ENCODE data around the gene CHTOP. TPM values are rescaled to one million over a fixed set of nuclear protein-coding genes. Genes with fewer than 3 reads are reported as not detected.

The CHTOP gene
- total and polyA plus RNA-seq, 4 experiments from 2014 or later: 42.2 to 149 (median 110) TPM

GRCh38 chr1:153640861-153641260, 7.0 kb downstream of the CHTOP start:
- H3K4me3 ChIP-seq (ENCODE audit: low read length in 2 of 2): no peak overlapping the region
- Mint-ChIP-seq H3K9me3 (no peaks in the 10 kb centered on the region), H3K4me1 (peaks cover 40 to 67% (median 50%) of the 10 kb centered on the region in 4 donors), H3K27me3 (no peaks in the 10 kb centered on the region), H3K4me3 (no peak overlapping the region), H3K27ac (peak overlapping the region in 2 of 7 donors; percentile 7 to 74), H3K36me3 (peaks cover 55 to 87% of the 10 kb centered on the region in 2 donors)
- no peaks in the 10 kb centered on the region for H3K27me3 ChIP-seq (ENCODE audit: insufficient read depth, low read length)
- ChIA-PET POLR2A (ENCODE audit: partially characterized antibody) (interaction anchor here (0.6 to 1.4 kb wide), 2 partner anchors 12 to 20 kb away, joined by 3 read pairs; no protein-coding TSS in a partner anchor), CTCF (ENCODE audit: partially characterized antibody) (no interaction called here)
- peaks cover 64% of the 10 kb centered on the region for H3K4me1 ChIP-seq (ENCODE audit: insufficient read depth, low read length)
- intact Hi-C loops (cut with micrococcal nuclease): no loop called here
- no peaks in the 10 kb centered on the region for H3K9me3 ChIP-seq (ENCODE audit: control insufficient read depth in 1 of 2, low read length in 2 of 2)
- H3K36me3 ChIP-seq (ENCODE audit: insufficient read depth, low read length): peaks cover 95% of the 10 kb centered on the region
- no peak overlapping the region for H3K27ac ChIP-seq (ENCODE audit: low read depth, low read length)
- no peak for DNase-seq

- peak overlapping the region; percentile 18 for H3K27ac ChIP-seq (ENCODE audit: low read depth, low read length)
- no peaks in the 10 kb centered on the region for H3K27me3 ChIP-seq (ENCODE audit: insufficient read depth, low read length)
- Mint-ChIP-seq H3K4me3 (no peak overlapping the region), H3K36me3 (peaks cover 50 to 89% of the 10 kb centered on the region in 2 donors), H3K4me1 (peaks cover 38 to 65% (median 49%) of the 10 kb centered on the region in 4 donors), H3K9me3 (no peaks in the 10 kb centered on the region), H3K27me3 (no peaks in the 10 kb centered on the region), H3K27ac (peak overlapping the region in 4 of 7 donors; percentile 30 to 58 (median 34))
- H3K4me3 ChIP-seq (ENCODE audit: low read length in 2 of 2): no peak overlapping the region
- intact Hi-C loops (cut with micrococcal nuclease): no loop called here
- no peaks in the 10 kb centered on the region for H3K9me3 ChIP-seq (ENCODE audit: control insufficient read depth in 1 of 2, low read length in 2 of 2)
- ChIA-PET CTCF (ENCODE audit: partially characterized antibody) (no interaction called here), POLR2A (ENCODE audit: partially characterized antibody) (interaction anchor here (0.5 to 8.9 kb wide), 2 partner anchors 7 to 919 kb away, joined by 3 to 80 read pairs; partner anchors contain the start of gene CHTOP)
- H3K4me1 ChIP-seq (ENCODE audit: insufficient read depth, low read length): peaks cover 51% of the 10 kb centered on the region
- DNase-seq: no peak
- H3K36me3 ChIP-seq (ENCODE audit: insufficient read depth, low read length): peaks cover 85% of the 10 kb centered on the region
Measured at GRCh38 chr1:153642161-153642560, 8.3 kb downstream of the CHTOP start.

GRCh38 chr1:153643100-153643499, 9.2 kb downstream of the CHTOP start:
- Histone ChIP-seq H3K4me3 (ENCODE audit: low read length in 2 of 2) (no peak overlapping the region), H3K27me3 (ENCODE audit: insufficient read depth, low read length) (no peaks in the 10 kb centered on the region), H3K36me3 (ENCODE audit: insufficient read depth, low read length) (peaks cover 76% of the 10 kb centered on the region), H3K4me1 (ENCODE audit: insufficient read depth, low read length) (peaks cover 45% of the 10 kb centered on the region), H3K9me3 (ENCODE audit: control insufficient read depth in 1 of 2, low read length in 2 of 2) (no peaks in the 10 kb centered on the region), H3K27ac (ENCODE audit: low read depth, low read length) (no peak overlapping the region)
- intact Hi-C loops (cut with micrococcal nuclease): no loop called here
- DNase-seq: no peak
- POLR2A ChIA-PET (ENCODE audit: partially characterized antibody): interaction anchor here (1.2 to 8.9 kb wide), 4 partner anchors 8 to 28 kb away, joined by 3 to 80 read pairs (median 4); partner anchors contain the start of genes CHTOP, ILF2 and SNAPIN
- peak overlapping the region in 5 of 7 donors; percentile 10 to 69 (median 65) for H3K27ac Mint-ChIP-seq
- no peaks in the 10 kb centered on the region for H3K27me3 Mint-ChIP-seq
- no peak overlapping the region for H3K4me3 Mint-ChIP-seq
- CTCF ChIA-PET (ENCODE audit: partially characterized antibody): interaction anchor here (1.1 kb wide), 1 partner anchor 9 kb away, joined by 5 read pairs; no protein-coding TSS in a partner anchor
- peaks cover 37 to 65% (median 47%) of the 10 kb centered on the region in 4 donors for H3K4me1 Mint-ChIP-seq
- H3K36me3 Mint-ChIP-seq: peaks cover 44 to 86% of the 10 kb centered on the region in 2 donors
- H3K9me3 Mint-ChIP-seq: no peaks in the 10 kb centered on the region

GRCh38 chr1:153643816-153644215, 9.9 kb downstream of the CHTOP start:
- Histone ChIP-seq H3K36me3 (ENCODE audit: insufficient read depth, low read length) (peaks cover 70% of the 10 kb centered on the region), H3K27me3 (ENCODE audit: insufficient read depth, low read length) (no peaks in the 10 kb centered on the region), H3K27ac (ENCODE audit: low read depth, low read length) (no peak overlapping the region), H3K4me3 (ENCODE audit: low read length in 2 of 2) (no peak overlapping the region), H3K9me3 (ENCODE audit: control insufficient read depth in 1 of 2, low read length in 2 of 2) (no peaks in the 10 kb centered on the region), H3K4me1 (ENCODE audit: insufficient read depth, low read length) (peaks cover 45% of the 10 kb centered on the region)
- ChIA-PET POLR2A (ENCODE audit: partially characterized antibody) (interaction anchor here (0.9 to 8.9 kb wide), 5 partner anchors 8 to 347 kb away, joined by 3 to 80 read pairs (median 3); partner anchors contain the start of genes CHTOP, ILF2, RPS27 and SNAPIN), CTCF (ENCODE audit: partially characterized antibody) (no interaction called here)
- Mint-ChIP-seq H3K4me1 (peaks cover 37 to 70% (median 48%) of the 10 kb centered on the region in 4 donors), H3K9me3 (no peaks in the 10 kb centered on the region), H3K27ac (peak overlapping the region in 6 of 7 donors; percentile 47 to 89 (median 73)), H3K27me3 (no peaks in the 10 kb centered on the region), H3K36me3 (peaks cover 44 to 80% of the 10 kb centered on the region in 2 donors), H3K4me3 (peak overlapping the region in 1 of 8 donors; percentile 13)
- DNase-seq: no peak
- intact Hi-C loops (cut with micrococcal nuclease): no loop called here

- Mint-ChIP-seq H3K27ac (peak overlapping the region; percentile 52 to 83 (median 66)), H3K36me3 (peaks cover 35 to 57% of the 10 kb centered on the region in 2 donors), H3K27me3 (no peaks in the 10 kb centered on the region), H3K4me1 (peaks cover 41 to 69% (median 52%) of the 10 kb centered on the region in 4 donors), H3K4me3 (peak overlapping the region in 1 of 8 donors; percentile 63), H3K9me3 (no peaks in the 10 kb centered on the region)
- DNase-seq: no peak
- no peak overlapping the region for H3K27ac ChIP-seq (ENCODE audit: low read depth, low read length)
- no peaks in the 10 kb centered on the region for H3K9me3 ChIP-seq (ENCODE audit: control insufficient read depth in 1 of 2, low read length in 2 of 2)
- intact Hi-C loops (cut with micrococcal nuclease): no loop called here
- H3K4me3 ChIP-seq (ENCODE audit: low read length in 2 of 2): no peak overlapping the region
- peaks cover 42% of the 10 kb centered on the region for H3K36me3 ChIP-seq (ENCODE audit: insufficient read depth, low read length)
- POLR2A ChIA-PET (ENCODE audit: partially characterized antibody): interaction anchor here (3.0 to 8.9 kb wide), 3 partner anchors 9 to 12 kb away, joined by 13 to 80 read pairs (median 21); partner anchors contain the start of genes CHTOP and SNAPIN
- CTCF ChIA-PET (ENCODE audit: partially characterized antibody): interaction anchor here (1.3 to 1.7 kb wide), 2 partner anchors 12 to 136 kb away, joined by 4 to 6 read pairs; no protein-coding TSS in a partner anchor
- H3K27me3 ChIP-seq (ENCODE audit: insufficient read depth, low read length): no peaks in the 10 kb centered on the region
- H3K4me1 ChIP-seq (ENCODE audit: insufficient read depth, low read length): peaks cover 41% of the 10 kb centered on the region
Measured at GRCh38 chr1:153646672-153647345, 12.9 kb downstream of the CHTOP start.

- Mint-ChIP-seq H3K4me1 (peaks cover 38 to 65% (median 52%) of the 10 kb centered on the region in 4 donors), H3K36me3 (peaks cover 31 to 52% of the 10 kb centered on the region in 2 donors), H3K27me3 (no peaks in the 10 kb centered on the region), H3K4me3 (peak overlapping the region in 1 of 8 donors; percentile 33), H3K27ac (peak overlapping the region in 6 of 7 donors; percentile 4 to 70 (median 50)), H3K9me3 (no peaks in the 10 kb centered on the region)
- Histone ChIP-seq H3K4me1 (ENCODE audit: insufficient read depth, low read length) (peaks cover 41% of the 10 kb centered on the region), H3K27me3 (ENCODE audit: insufficient read depth, low read length) (no peaks in the 10 kb centered on the region), H3K4me3 (ENCODE audit: low read length in 2 of 2) (no peak overlapping the region), H3K27ac (ENCODE audit: low read depth, low read length) (no peak overlapping the region), H3K9me3 (ENCODE audit: control insufficient read depth in 1 of 2, low read length in 2 of 2) (no peaks in the 10 kb centered on the region), H3K36me3 (ENCODE audit: insufficient read depth, low read length) (peaks cover 37% of the 10 kb centered on the region)
- CTCF ChIA-PET (ENCODE audit: partially characterized antibody): interaction anchor here (1.3 to 1.7 kb wide), 2 partner anchors 12 to 137 kb away, joined by 4 to 6 read pairs; no protein-coding TSS in a partner anchor
- POLR2A ChIA-PET (ENCODE audit: partially characterized antibody): interaction anchor here (3.0 to 8.9 kb wide), 3 partner anchors 10 to 13 kb away, joined by 13 to 80 read pairs (median 21); partner anchors contain the start of genes CHTOP and SNAPIN
- intact Hi-C loops (cut with micrococcal nuclease): no loop called here
- no peak for DNase-seq
Measured at GRCh38 chr1:153647346-153647714, 13.5 kb downstream of the CHTOP start.

Data from CD4-positive, alpha-beta memory T cell (primary cell).